GM23338 (cell line): ENCODE results near the gene OLA1. TPM values are rescaled to one million over a fixed set of nuclear protein-coding genes. Genes with fewer than 3 reads are reported as not detected.

Source experiments
- ATAC-seq: fragments of 200-7000 bp; cut with Tn5 transposase; 3 replicates; pipeline ENCODE4 v1.9.1; 2020
- DNase-seq: peaks from one replicate; pipeline ENCODE4 v3.0.0-alpha.2; 2015; ENCODE audit warnings: low spot score
- H2AFZ ChIP-seq: fragments of 200-600 bp; sonication (generic); 2 replicates; pipeline ENCODE4 v1.8.0; 2016; ENCODE audit warnings: antibody characterized with exemption, mild to moderate bottlenecking, moderate library complexity
- H3F3A ChIP-seq: fragments of 200-600 bp; sonication (generic); replicated peaks from 2 replicates; pipeline ENCODE4 v1.8.0; 2017; ENCODE audit warnings: antibody characterized with exemption, mixed run types, low read depth
- H3K27ac ChIP-seq: fragments of 200-600 bp; sonication (generic); 2 replicates; pipeline ENCODE4 v1.6.1; 2016; ENCODE audit warnings: low read depth
- H3K27me3 ChIP-seq: fragments of 200-600 bp; sonication (generic); 2 replicates; pipeline ENCODE4 v1.8.0; 2016; ENCODE audit warnings: mild to moderate bottlenecking, mixed run types, moderate library complexity; ENCODE audit not compliant: insufficient read depth
- H3K36me3 ChIP-seq: fragments of 200-600 bp; sonication (generic); 2 replicates; pipeline ENCODE4 v1.8.0; 2016; ENCODE audit warnings: mild to moderate bottlenecking; ENCODE audit not compliant: insufficient read depth
- H3K4me1 ChIP-seq: fragments of 200-600 bp; sonication (generic); 2 replicates; pipeline ENCODE4 v1.8.0; 2016; ENCODE audit warnings: mild to moderate bottlenecking, moderate library complexity; ENCODE audit not compliant: insufficient read depth
- H3K4me2 ChIP-seq: fragments of 200-600 bp; sonication (generic); 2 replicates; pipeline ENCODE4 v1.7.1; 2017; ENCODE audit warnings: mixed run types
- H3K4me3 ChIP-seq: fragments of 200-600 bp; sonication (generic); 2 replicates; pipeline ENCODE4 v1.6.1; 2016; ENCODE audit warnings: mixed run types
- H3K79me2 ChIP-seq: fragments of 200-600 bp; sonication (generic); replicated peaks from 2 replicates; pipeline ENCODE4 v1.8.0; 2017; ENCODE audit warnings: mild to moderate bottlenecking; ENCODE audit not compliant: insufficient read depth
- H3K9me2 ChIP-seq: fragments of 200-600 bp; sonication (generic); 2 replicates; pipeline ENCODE4 v1.8.0; 2017; ENCODE audit not compliant: insufficient read depth
- H4K20me1 ChIP-seq: fragments of 200-600 bp; sonication (generic); replicated peaks from 2 replicates; pipeline ENCODE4 v1.8.0; 2017; ENCODE audit warnings: mild to moderate bottlenecking; ENCODE audit not compliant: insufficient read depth
- H3K27ac Mint-ChIP-seq: 2 replicates; pipeline ENCODE4 v1.8.0; 2020; ENCODE audit warnings: inconsistent platforms, mild to moderate bottlenecking, moderate library complexity, mixed read lengths
- H3K27me3 Mint-ChIP-seq: 3 replicates; pipeline ENCODE4 v1.8.0; 2022; ENCODE audit warnings: low read depth, mild to moderate bottlenecking, moderate library complexity, mixed read lengths, inconsistent platforms; ENCODE audit not compliant: insufficient read depth, poor library complexity
- H3K36me3 Mint-ChIP-seq: 3 replicates; pipeline ENCODE4 v1.8.0; 2021; ENCODE audit warnings: low read depth, mild to moderate bottlenecking, inconsistent platforms, moderate library complexity, mixed read lengths
- H3K4me1 Mint-ChIP-seq: 3 replicates; pipeline ENCODE4 v1.8.0; 2020; ENCODE audit warnings: mild to moderate bottlenecking, inconsistent platforms, mixed read lengths
- H3K4me3 Mint-ChIP-seq: 3 replicates; pipeline ENCODE4 v1.8.0; 2021; ENCODE audit warnings: moderate library complexity, mild to moderate bottlenecking, inconsistent platforms, mixed read lengths
- H3K9me3 Mint-ChIP-seq: 3 replicates; pipeline ENCODE4 v1.8.0; 2020; ENCODE audit warnings: moderate library complexity, mild to moderate bottlenecking, inconsistent platforms, mixed read lengths
- CREB1 ChIP-seq: fragments of 250-450 bp; sonication (Bioruptor Pico); IDR thresholded peaks from 2 replicates; pipeline ENCODE4 v1.5.0; 2020; ENCODE audit warnings: low read depth, mild to moderate bottlenecking, moderate library complexity
- CTCF ChIP-seq, 2 experiments: fragments of 200-600 bp in 1 of 2; sonication (generic) in 1 of 2; conservative IDR thresholded peaks; 2 replicates each; pipeline versions ENCODE4 v1.5.1 to v1.6.1; 2016 to 2017; ENCODE audit warnings: antibody characterized with exemption in 2 of 2, low read depth in 2 of 2, mild to moderate bottlenecking in 2 of 2, moderate library complexity in 1 of 2
- ETS1 ChIP-seq: IDR thresholded peaks from 2 replicates; pipeline ENCODE4 v1.6.1; 2016; ENCODE audit warnings: antibody characterized with exemption
- EZH2 ChIP-seq: fragments of 200-600 bp; sonication (generic); IDR thresholded peaks from one replicate; pipeline ENCODE4 v1.8.0; 2017; ENCODE audit warnings: antibody characterized with exemption, mild to moderate bottlenecking, low read depth; ENCODE audit not compliant: unreplicated experiment
- JUNB ChIP-seq: IDR thresholded peaks from one replicate; pipeline ENCODE4 v1.6.1; 2016; ENCODE audit warnings: antibody characterized with exemption; ENCODE audit not compliant: unreplicated experiment
- NANOG ChIP-seq: IDR thresholded peaks from 2 replicates; pipeline ENCODE4 v1.6.1; 2016; ENCODE audit warnings: antibody characterized with exemption, borderline replicate concordance
- POLR2AphosphoS5 ChIP-seq: IDR thresholded peaks from 2 replicates; pipeline ENCODE4 v1.6.1; 2016; ENCODE audit warnings: antibody characterized with exemption, low read depth
- REST ChIP-seq: IDR thresholded peaks from one replicate; pipeline ENCODE4 v1.6.1; 2018; ENCODE audit warnings: antibody characterized with exemption; ENCODE audit not compliant: unreplicated experiment
- ZNF114 ChIP-seq: fragments of 250-450 bp; sonication (Bioruptor Pico); IDR thresholded peaks from 2 replicates; pipeline ENCODE4 v1.5.0; 2020; ENCODE audit warnings: mild to moderate bottlenecking, moderate library complexity
- ZNF462 ChIP-seq: fragments of 250-450 bp; sonication (Bioruptor Pico); IDR thresholded peaks from 2 replicates; pipeline ENCODE4 v1.5.0; 2020; ENCODE audit warnings: mild to moderate bottlenecking, moderate library complexity
- polyA plus RNA-seq: library from polyadenylated mRNA; unstranded; fragments of >200 nt; fragmentation: Nextera tagmentation; extraction: Ambion mirVana; gene quantifications from 2 replicates; pipeline ENCODE4 v1.2.1, GENCODE V29; 2016
- total RNA-seq: library from RNA; depleted of rRNA; stranded (reverse); fragments of >200 nt; shearing (Covaris generic); gene quantifications from 2 replicates; pipeline ENCODE4 v1.2.3, GENCODE V29; 2014

OLA1 gene
- total and polyA plus RNA-seq, 2 experiments from 2014 or later: 104 to 242 TPM

- TF ChIP-seq ZNF462 (CRISPR knock-in tag) (no peak), ETS1 (no peak), CREB1 (CRISPR knock-in tag) (no peak), CTCF (conservative IDR thresholded peaks at IDR 0.05; ENCODE audit: low read depth in 2 of 2) (no peak), POLR2AphosphoS5 (no peak), EZH2 (no peak)
Measured at GRCh38 chr2:174240097-174240496, 8.2 kb downstream of the OLA1 start (continued).

- no peak overlapping the region for H3K4me3 Mint-ChIP-seq
- no peaks in the 10 kb centered on the region for H3F3A ChIP-seq
- H4K20me1 ChIP-seq: peaks cover 35% of the 10 kb centered on the region
- no peaks in the 10 kb centered on the region for H3K27me3 ChIP-seq
- peaks cover 12% of the 10 kb centered on the region for H3K4me1 ChIP-seq
- no peaks in the 10 kb centered on the region for H3K9me3 Mint-ChIP-seq
- DNase-seq (no peak), ATAC-seq (no peak)
- no peaks in the 10 kb centered on the region for H3K9me2 ChIP-seq
- no peak overlapping the region for H3K27ac ChIP-seq
- H3K4me2 ChIP-seq: no peak overlapping the region
- H3K4me1 Mint-ChIP-seq: peaks cover 8% of the 10 kb centered on the region
- H3K27ac Mint-ChIP-seq: no peak overlapping the region
- H3K36me3 ChIP-seq: no peaks in the 10 kb centered on the region
- H3K36me3 Mint-ChIP-seq: no peaks in the 10 kb centered on the region
- peaks cover under 1% of the 10 kb centered on the region for H3K27me3 Mint-ChIP-seq
- H3K4me3 ChIP-seq: no peak overlapping the region
- H3K79me2 ChIP-seq: peaks cover 100% of the 10 kb centered on the region
- H2AFZ ChIP-seq: no peak overlapping the region
- TF ChIP-seq POLR2AphosphoS5 (no peak), NANOG (no peak), ZNF114 (CRISPR knock-in tag) (no peak), CTCF (conservative IDR thresholded peaks at IDR 0.05; ENCODE audit: low read depth in 2 of 2) (no peak), REST (no peak), JUNB (no peak), EZH2 (no peak)
Measured at GRCh38 chr2:174236429-174236828, 11.9 kb downstream of the OLA1 start.
